Right lobe of liver (tissue), 6 donors: ENCODE measurements around the gene SLC28A3. TPM values are rescaled to one million over a fixed set of nuclear protein-coding genes. Genes with fewer than 3 reads are reported as not detected.

ENCODE experiments used
- ATAC-seq, 4 donors: fragments of 200-7000 bp; cut with Tn5 transposase; one replicate each; pipeline ENCODE4 v1.9.1; 2020; ENCODE audit warnings: mild to moderate bottlenecking in 4 of 4, moderate library complexity in 4 of 4
- DNase-seq, 3 donors: peaks; one replicate each; pipeline ENCODE4 v3.0.0-alpha.2; 2020
- H3K27ac ChIP-seq, 3 donors: fragments of 200-600 bp; one replicate each; pipeline ENCODE4 v1.8.0; 2022
- H3K27me3 ChIP-seq, 2 donors: fragments of 200-600 bp; one replicate each; pipeline ENCODE4 v1.8.0; 2022
- H3K36me3 ChIP-seq, 4 donors: fragments of 200-600 bp; sonication (generic) in 1 of 4; one replicate each; pipeline versions ENCODE4 v1.5.1 to v1.8.0; 2017 to 2022; ENCODE audit warnings: control low read depth in 1 of 4
- H3K4me1 ChIP-seq, 4 donors: fragments of 200-600 bp; sonication (generic) in 1 of 4; one replicate each; pipeline versions ENCODE4 v1.5.1 to v1.8.0; 2017 to 2022; ENCODE audit warnings: control low read depth in 1 of 4
- H3K4me3 ChIP-seq, 3 donors: fragments of 200-600 bp; one replicate each; pipeline ENCODE4 v1.8.0; 2022
- H3K9me3 ChIP-seq, 4 donors: fragments of 200-600 bp; sonication (generic) in 1 of 4; one replicate each; pipeline versions ENCODE4 v1.5.1 to v1.8.0; 2017 to 2022; ENCODE audit warnings: control low read depth in 1 of 4
- POLR2A ChIP-seq: fragments of 450-650 bp; IDR thresholded peaks from one replicate; pipeline ENCODE4 v1.6.1; 2017; ENCODE audit warnings: antibody characterized with exemption, mild to moderate bottlenecking
- WGBS: methylation state at CpG from one replicate; pipeline ENCODE4 v1.1.6; 2018; ENCODE audit warnings: low coverage, low lambda C conversion rate; ENCODE audit not compliant: insufficient coverage; ENCODE audit errors: missing lambda C conversion rate; 5-methylcytosine and 5-hydroxymethylcytosine counted together
- intact Hi-C, 2 donors: fragments of 100-400 bp; cut with DNase I; formaldehyde crosslinking; loops; one replicate each; pipeline versions ENCODE4 v1.11.2 to v1.14.1; 2022
- total RNA-seq, 6 experiments: library from RNA; depleted of rRNA in 2 of 6; stranded (reverse); fragments of >200 nt in 2 of 6; fragmentation: NEBNext Ultra II Directional in 3 of 6; extraction: Animal tissue kit (Norgen Biotek cat#: 25700) in 3 of 6; gene quantifications; one replicate each; pipeline versions ENCODE4 v1.1.0 to v1.2.4, GENCODE V29; 2016 to 2023
- TF ChIP-seq, protein P1 (sequence below), 4 donors: fragments of 200-600 bp in 3 of 4; fragments of 450-650 bp in 1 of 4; IDR thresholded peaks; one replicate each; pipeline versions ENCODE4 v1.5.1 to v1.8.0; 2016 to 2022; ENCODE audit warnings: antibody characterized with exemption in 4 of 4, mild to moderate bottlenecking in 2 of 4
- donor health status: DM: no; HTN: yes; CAD: no.
- donor health status: DM: no; HTN: no; CAD: no.
- donor health status: DM: no; HTN: no; CAD: no.
- donor health status: DM: no; HTN: yes; CAD: no.
- donor health status: DM: no; HTN: yes; CAD: no.

Gene SLC28A3
- total RNA-seq, 6 experiments from 2014 or later, result 0.07 to 0.16 (median 0.12) TPM

DNA sequence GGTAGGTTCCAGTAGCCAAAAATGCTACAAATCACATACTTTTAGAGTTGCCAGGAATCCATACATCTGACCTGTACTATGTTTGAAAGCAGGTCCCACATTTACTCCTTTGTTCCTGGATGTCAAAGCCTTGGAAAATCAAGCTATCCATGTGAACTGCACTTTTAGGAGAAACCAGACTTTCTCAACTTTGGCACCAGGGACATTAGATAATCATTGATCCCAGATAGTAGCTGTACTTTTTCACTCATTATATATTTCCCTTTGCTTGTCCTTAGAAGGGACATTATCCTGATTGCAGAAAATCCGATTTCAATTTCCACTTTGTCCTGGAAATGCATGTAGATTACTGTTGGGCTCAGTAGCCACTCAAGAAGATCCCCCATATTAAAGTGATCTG is 44.1 kb upstream of the SLC28A3 start:
- Histone ChIP-seq H3K27me3 (no peaks in the 10 kb centered on the region), H3K27ac (no peak overlapping the region), H3K4me1 (peaks cover 0 to 22% (median 0%) of the 10 kb centered on the region in 4 donors), H3K9me3 (no peaks in the 10 kb centered on the region), H3K36me3 (no peaks in the 10 kb centered on the region), H3K4me3 (no peak overlapping the region)
- 40% methylated on average over 1 of the region's 1 CpG for WGBS
- DNase-seq, result no peak
- peak in 3 of 4 donors; percentile 38 to 70 (median 63) for ATAC-seq
- TF ChIP-seq, protein P1, sequence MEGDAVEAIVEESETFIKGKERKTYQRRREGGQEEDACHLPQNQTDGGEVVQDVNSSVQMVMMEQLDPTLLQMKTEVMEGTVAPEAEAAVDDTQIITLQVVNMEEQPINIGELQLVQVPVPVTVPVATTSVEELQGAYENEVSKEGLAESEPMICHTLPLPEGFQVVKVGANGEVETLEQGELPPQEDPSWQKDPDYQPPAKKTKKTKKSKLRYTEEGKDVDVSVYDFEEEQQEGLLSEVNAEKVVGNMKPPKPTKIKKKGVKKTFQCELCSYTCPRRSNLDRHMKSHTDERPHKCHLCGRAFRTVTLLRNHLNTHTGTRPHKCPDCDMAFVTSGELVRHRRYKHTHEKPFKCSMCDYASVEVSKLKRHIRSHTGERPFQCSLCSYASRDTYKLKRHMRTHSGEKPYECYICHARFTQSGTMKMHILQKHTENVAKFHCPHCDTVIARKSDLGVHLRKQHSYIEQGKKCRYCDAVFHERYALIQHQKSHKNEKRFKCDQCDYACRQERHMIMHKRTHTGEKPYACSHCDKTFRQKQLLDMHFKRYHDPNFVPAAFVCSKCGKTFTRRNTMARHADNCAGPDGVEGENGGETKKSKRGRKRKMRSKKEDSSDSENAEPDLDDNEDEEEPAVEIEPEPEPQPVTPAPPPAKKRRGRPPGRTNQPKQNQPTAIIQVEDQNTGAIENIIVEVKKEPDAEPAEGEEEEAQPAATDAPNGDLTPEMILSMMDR (IDR thresholded peaks at IDR 0.05), result no peak
- no peak for TF ChIP-seq POLR2A
- intact Hi-C loops, result no loop called here

DNA sequence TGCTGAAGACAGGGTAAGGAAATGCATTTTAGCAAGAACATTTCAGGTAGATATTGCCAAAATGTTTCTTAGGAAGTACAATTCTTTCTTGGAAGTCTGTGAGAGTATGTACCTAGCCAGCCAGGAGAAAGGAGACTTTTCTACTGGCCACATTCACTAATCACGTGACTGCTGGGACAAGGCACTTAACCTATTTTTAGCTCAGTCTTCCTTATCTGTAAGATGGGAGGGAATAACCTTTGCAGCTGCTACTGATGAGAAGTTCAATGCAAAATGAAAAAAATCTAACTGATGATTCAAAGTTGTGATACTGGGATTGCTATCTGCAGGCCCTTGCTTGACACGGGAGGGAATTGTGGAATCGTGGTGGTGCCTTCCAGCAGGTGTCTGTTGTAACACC is 42.6 kb upstream of the SLC28A3 start:
- intact Hi-C loops, result no loop called here
- ATAC-seq (no peak), DNase-seq (no peak)
- Histone ChIP-seq H3K27ac (no peak overlapping the region), H3K27me3 (no peaks in the 10 kb centered on the region), H3K4me3 (no peak overlapping the region), H3K9me3 (no peaks in the 10 kb centered on the region), H3K36me3 (no peaks in the 10 kb centered on the region), H3K4me1 (peaks cover 0 to 22% (median 0%) of the 10 kb centered on the region in 4 donors)
- WGBS, result 50% methylated on average over 1 of the region's 3 CpGs
- TF ChIP-seq, protein P1 (IDR thresholded peaks at IDR 0.05), result no peak
- no peak for TF ChIP-seq POLR2A

DNA sequence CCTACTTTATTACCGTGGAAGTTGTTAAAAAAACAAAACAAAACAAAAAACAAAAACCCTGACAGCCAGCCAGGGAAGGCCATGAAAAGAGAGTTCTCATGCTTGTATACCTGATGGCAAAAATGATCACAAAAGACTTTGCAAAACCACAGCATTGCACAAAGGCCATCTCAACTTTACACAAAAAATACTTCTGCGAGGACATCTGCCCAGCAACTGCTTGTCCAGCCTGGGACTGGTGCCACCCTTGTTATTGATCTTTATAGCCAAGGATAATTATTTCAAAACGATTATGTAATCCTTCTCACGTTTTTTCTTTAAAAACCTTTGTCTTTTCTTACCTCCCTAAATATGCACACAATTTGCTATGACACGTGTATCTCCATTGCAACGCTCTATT is 42.2 kb upstream of the SLC28A3 start:
- ATAC-seq (peak in 3 of 4 donors; percentile 45 to 72 (median 47)), DNase-seq (no peak)
- no peaks in the 10 kb centered on the region for H3K9me3 ChIP-seq
- intact Hi-C loops, result no loop called here
- 39% methylated on average over 6 of the region's 6 CpGs for WGBS
- H3K27ac ChIP-seq, result no peak overlapping the region
- peaks cover 0 to 22% (median 0%) of the 10 kb centered on the region in 4 donors for H3K4me1 ChIP-seq
- H3K36me3 ChIP-seq, result no peaks in the 10 kb centered on the region
- no peaks in the 10 kb centered on the region for H3K27me3 ChIP-seq
- no peak overlapping the region for H3K4me3 ChIP-seq
- no peak for TF ChIP-seq POLR2A
- TF ChIP-seq, protein P1 (IDR thresholded peaks at IDR 0.05), result no peak

DNA sequence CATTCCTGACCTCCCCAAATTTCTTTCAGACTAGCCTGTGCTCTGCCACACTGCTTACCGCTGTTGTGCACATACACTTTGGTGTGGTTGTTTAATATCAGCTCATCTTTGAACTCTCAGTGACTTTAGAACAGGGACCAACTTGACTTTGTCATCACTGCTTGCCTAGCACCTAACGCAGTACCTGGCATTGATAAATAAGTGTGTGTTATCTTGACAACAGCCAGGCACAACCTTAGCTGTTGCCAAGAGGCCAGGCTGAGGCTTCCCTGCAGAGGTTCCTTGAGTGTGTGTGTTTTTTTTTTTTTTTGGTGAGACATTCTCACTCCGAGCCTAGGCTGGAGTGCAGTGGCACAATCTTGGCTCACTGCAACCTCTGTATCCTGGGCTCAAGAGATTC is 41.0 kb upstream of the SLC28A3 start:
- H3K9me3 ChIP-seq, result no peaks in the 10 kb centered on the region
- H3K27ac ChIP-seq, result no peak overlapping the region
- H3K4me3 ChIP-seq, result no peak overlapping the region
- no peaks in the 10 kb centered on the region for H3K27me3 ChIP-seq
- 80% methylated on average over 2 of the region's 3 CpGs for WGBS
- DNase-seq (no peak), ATAC-seq (no peak)
- intact Hi-C loops, result no loop called here
- peaks cover 0 to 22% (median 0%) of the 10 kb centered on the region in 4 donors for H3K4me1 ChIP-seq
- no peaks in the 10 kb centered on the region for H3K36me3 ChIP-seq
- TF ChIP-seq, protein P1 (IDR thresholded peaks at IDR 0.05), result no peak
- no peak for TF ChIP-seq POLR2A

DNA sequence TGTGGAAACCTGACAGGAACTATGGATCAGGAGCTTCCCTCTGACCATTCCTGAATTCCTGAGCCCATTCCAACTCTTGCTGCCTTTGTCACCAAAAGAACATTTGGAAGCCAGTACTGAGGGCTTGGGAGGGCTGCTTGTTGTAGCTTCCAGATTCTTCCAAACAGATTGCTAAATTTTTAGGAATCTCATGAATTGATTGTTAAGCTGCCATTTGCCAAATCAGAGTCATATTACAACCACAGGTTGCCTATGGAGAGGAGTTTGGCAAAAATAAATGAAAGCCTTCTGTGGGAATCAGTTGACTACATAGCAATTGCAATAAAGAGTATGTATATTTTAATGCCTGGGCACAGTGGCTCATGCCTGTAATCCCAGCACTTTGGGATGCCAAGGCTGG is 39.2 kb upstream of the SLC28A3 start:
- H3K9me3 ChIP-seq, result no peaks in the 10 kb centered on the region
- DNase-seq (no peak), ATAC-seq (no peak)
- H3K36me3 ChIP-seq, result no peaks in the 10 kb centered on the region
- TF ChIP-seq, protein P1 (IDR thresholded peaks at IDR 0.05), result no peak
- no peak for TF ChIP-seq POLR2A
- no peak overlapping the region for H3K27ac ChIP-seq
- no peak overlapping the region for H3K4me3 ChIP-seq
- intact Hi-C loops, result no loop called here
- H3K27me3 ChIP-seq, result no peaks in the 10 kb centered on the region
- peaks cover 0 to 17% (median 0%) of the 10 kb centered on the region in 4 donors for H3K4me1 ChIP-seq
